ENCODE results near the gene INO80E. TPM values are rescaled to one million over a fixed set of nuclear protein-coding genes. Genes with fewer than 3 reads are reported as not detected.

Gene INO80E
- total and polyA plus RNA-seq, 8 donors: 42.1 to 59.6 (median 51.6) TPM

DNA sequence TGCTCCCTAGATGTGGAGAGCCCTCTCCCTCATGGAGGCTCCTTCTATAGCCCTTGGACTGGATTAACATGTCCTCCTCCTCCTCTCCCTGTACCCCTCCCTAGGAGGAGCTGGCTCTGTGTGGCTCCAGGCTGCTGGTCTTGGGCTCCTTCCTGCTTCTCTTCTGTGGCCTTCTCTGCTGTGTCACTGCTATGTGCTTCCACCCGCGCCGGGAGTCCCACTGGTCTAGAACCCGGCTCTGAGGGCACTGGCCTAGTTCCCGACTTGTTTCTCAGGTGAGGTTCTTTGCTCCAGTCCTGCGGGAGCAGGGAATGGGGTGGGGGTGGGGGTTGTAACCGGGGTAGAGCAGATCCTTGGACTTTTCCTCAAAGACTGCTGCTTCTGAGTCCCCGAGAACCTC lies 24.7 kb upstream of the INO80E start:
- H3K9me3 ChIP-seq: no peaks in the 10 kb centered on the region
- H3K36me3 ChIP-seq: peaks cover 0 to 49% of the 10 kb centered on the region in 2 donors
- intact Hi-C loops (cut with DNase I): no loop called here
- H3K4me3 ChIP-seq: no peak overlapping the region
- DNase-seq (no peak), ATAC-seq (no peak)
- TF ChIP-seq, protein P1, sequence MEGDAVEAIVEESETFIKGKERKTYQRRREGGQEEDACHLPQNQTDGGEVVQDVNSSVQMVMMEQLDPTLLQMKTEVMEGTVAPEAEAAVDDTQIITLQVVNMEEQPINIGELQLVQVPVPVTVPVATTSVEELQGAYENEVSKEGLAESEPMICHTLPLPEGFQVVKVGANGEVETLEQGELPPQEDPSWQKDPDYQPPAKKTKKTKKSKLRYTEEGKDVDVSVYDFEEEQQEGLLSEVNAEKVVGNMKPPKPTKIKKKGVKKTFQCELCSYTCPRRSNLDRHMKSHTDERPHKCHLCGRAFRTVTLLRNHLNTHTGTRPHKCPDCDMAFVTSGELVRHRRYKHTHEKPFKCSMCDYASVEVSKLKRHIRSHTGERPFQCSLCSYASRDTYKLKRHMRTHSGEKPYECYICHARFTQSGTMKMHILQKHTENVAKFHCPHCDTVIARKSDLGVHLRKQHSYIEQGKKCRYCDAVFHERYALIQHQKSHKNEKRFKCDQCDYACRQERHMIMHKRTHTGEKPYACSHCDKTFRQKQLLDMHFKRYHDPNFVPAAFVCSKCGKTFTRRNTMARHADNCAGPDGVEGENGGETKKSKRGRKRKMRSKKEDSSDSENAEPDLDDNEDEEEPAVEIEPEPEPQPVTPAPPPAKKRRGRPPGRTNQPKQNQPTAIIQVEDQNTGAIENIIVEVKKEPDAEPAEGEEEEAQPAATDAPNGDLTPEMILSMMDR (IDR thresholded peaks at IDR 0.05): no peak
- H3K27ac ChIP-seq: no peak overlapping the region
- H3K4me1 ChIP-seq: peaks cover 18 to 28% of the 10 kb centered on the region in 2 donors
- no peaks in the 10 kb centered on the region for H3K27me3 ChIP-seq

DNA sequence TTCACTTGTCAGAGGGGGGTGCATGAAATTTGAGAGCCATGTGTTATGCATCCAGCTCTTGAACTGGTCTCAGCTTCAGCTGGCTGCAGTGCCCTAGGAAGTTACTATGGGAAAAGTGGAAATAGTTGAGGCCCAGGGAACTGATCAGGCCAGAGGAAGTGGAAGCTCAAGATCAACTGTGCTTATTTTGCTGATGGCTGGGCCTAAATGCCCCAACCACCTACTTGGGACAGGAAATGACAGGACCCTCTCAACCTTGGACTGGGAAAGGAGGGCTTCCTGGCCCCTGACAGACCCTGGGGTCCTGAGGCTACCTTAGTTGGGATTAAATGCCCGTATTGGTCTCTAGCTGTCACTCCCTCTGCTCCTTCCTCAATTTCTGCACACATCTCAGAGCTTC lies 23.5 kb upstream of the INO80E start:
- Histone ChIP-seq H3K27ac (peak overlapping the region in 1 of 2 donors; percentile 91), H3K9me3 (no peaks in the 10 kb centered on the region), H3K27me3 (no peaks in the 10 kb centered on the region), H3K36me3 (peaks cover 0 to 42% of the 10 kb centered on the region in 2 donors), H3K4me3 (no peak overlapping the region), H3K4me1 (peaks cover 29 to 35% of the 10 kb centered on the region in 2 donors)
- TF ChIP-seq, protein P1 (IDR thresholded peaks at IDR 0.05): no peak
- intact Hi-C loops (cut with DNase I): no loop called here
- ATAC-seq: no peak
- DNase-seq: no peak

DNA sequence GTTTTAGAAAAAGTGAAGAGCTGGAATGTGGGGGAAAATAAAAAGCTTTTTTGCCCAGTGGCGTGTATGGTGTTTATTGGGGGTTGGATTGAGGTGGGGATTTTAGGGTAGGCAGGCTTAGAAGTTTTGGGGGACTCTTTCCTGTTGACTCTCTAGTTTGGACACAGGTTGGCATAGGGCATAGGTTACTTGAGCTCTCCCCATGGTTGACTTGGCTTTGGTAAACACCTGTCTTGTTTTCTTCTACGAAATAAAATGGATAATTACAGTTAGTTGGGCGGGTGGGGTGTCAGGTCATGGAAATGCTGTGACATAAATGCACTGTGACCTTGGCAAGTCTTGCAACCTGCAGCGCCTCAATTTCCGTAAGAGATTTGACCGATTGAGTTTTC lies 23.1 kb upstream of the INO80E start:
- peak overlapping the region in 1 of 2 donors; percentile 91 for H3K27ac ChIP-seq

DNA sequence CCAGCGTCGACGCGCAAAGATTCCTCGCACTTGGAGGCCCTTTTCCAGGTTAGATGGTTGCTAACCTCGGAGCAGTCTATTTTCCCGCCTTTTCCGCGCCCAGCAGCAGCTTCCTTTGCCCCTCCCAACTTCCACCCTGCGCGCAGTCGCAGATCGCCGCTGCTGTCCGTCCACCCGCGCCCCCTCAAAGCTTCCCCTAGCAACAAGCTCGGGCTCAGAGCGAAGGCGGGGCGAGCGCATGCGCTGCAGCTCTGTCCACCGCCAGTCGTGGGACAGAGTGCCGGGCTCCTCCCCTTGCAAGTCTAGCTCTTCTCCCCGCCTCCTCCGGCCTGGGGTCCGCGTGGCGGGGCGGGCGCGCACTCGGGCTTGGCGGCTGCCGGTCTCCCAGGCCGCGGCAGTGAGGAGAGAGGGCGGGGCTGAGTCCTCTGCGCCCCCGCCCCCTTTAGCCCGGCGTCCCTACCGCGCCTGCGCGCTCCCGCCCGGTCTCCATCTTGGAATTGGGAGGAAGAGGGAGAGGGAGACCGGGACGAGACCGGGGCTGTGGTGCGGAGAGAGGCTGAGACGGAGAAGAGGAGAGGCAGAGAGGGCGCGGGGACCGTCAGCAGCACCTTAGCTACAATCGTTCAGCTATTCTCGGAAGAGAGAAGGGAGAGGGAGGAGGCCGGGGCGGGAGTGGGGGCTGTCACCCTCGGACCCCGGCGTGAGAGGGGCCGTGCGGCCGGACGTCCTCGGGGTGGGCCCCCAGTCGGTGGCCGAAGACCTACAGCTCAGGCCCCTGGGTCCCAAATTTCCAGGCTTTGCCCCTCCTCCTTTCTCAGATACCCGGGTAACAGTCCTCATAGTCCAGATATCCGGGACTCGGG lies 22.4 kb upstream of the INO80E start, which contains the start of gene TAOK2:
Gene TAOK2, plus strand, starts transcription at position 485 of the 863 bp plus-strand sequence. CDS start 3,905 bp downstream, outside the sequence.
- intact Hi-C loops (cut with DNase I): no loop called here

More for the DNA sequence above, 23.1 kb upstream of the INO80E start:
- TF ChIP-seq, protein P1 (IDR thresholded peaks at IDR 0.05): no peak
- peaks cover 29 to 39% of the 10 kb centered on the region in 2 donors for H3K4me1 ChIP-seq
- H3K36me3 ChIP-seq: peaks cover 0 to 42% of the 10 kb centered on the region in 2 donors
- ATAC-seq (no peak), DNase-seq (no peak)
- H3K4me3 ChIP-seq: peak overlapping the region in 1 of 2 donors; percentile 97
- intact Hi-C loops (cut with DNase I): no loop called here
- H3K9me3 ChIP-seq: no peaks in the 10 kb centered on the region
- H3K27me3 ChIP-seq: no peaks in the 10 kb centered on the region

More for the DNA sequence above, 22.4 kb upstream of the INO80E start, which contains the start of gene TAOK2:
- no peaks in the 10 kb centered on the region for H3K27me3 ChIP-seq
- DNase-seq (peak; percentile 97 to 100 (median 100)), ATAC-seq (peak; percentile 99)
- peak within 1 kb of the TSS; percentile 81 to 97 for H3K4me3 ChIP-seq
- H3K4me1 ChIP-seq: peaks cover 29 to 45% of the 10 kb centered on the region in 2 donors
- no peaks in the 10 kb centered on the region for H3K9me3 ChIP-seq
- H3K27ac ChIP-seq: peak within 1 kb of the TSS; percentile 88 to 91
- TF ChIP-seq, protein P1 (IDR thresholded peaks at IDR 0.05): no peak
- peaks cover 0 to 42% of the 10 kb centered on the region in 2 donors for H3K36me3 ChIP-seq
